AG04449 (cell line): ENCODE measurements around the gene BPTF.
"Not testable (repeated sequence)": the region's sequence is repeated elsewhere in the genome, so short reads cannot be mapped to it uniquely, and the experiment has no call there.

Experiments used
- CTCF ChIA-PET: fragments of 350-600 bp; formaldehyde crosslinking; extraction: SDS; loops from one replicate; lab custom pipeline; 2021; ENCODE audit warnings: antibody characterized with exemption; lab: Yijun Ruan, JAX
- POLR2A ChIA-PET: fragments of 400-600, 350-600 bp; formaldehyde crosslinking; extraction: SDS; loops from one replicate; lab custom pipeline; 2020; ENCODE audit warnings: antibody characterized with exemption, inconsistent platforms; lab: Yijun Ruan, JAX
- DNase-seq: peaks from one replicate; pipeline ENCODE4 v3.0.0-alpha.2; 2010; ENCODE audit warnings: low read depth, low spot score
- H3K4me3 ChIP-seq: 2 replicates; pipeline ENCODE4 v1.5.1; 2011; ENCODE audit warnings: low read depth, mild to moderate bottlenecking, control low read depth, low read length
- TF ChIP-seq, protein P1 (sequence below): IDR thresholded peaks from one replicate; pipeline ENCODE4 v1.5.1; 2011; ENCODE audit warnings: mild to moderate bottlenecking, moderate library complexity, low read length, control low read depth, inconsistent platforms; ENCODE audit not compliant: insufficient read depth; ENCODE audit errors: missing control alignments

The BPTF gene

DNA sequence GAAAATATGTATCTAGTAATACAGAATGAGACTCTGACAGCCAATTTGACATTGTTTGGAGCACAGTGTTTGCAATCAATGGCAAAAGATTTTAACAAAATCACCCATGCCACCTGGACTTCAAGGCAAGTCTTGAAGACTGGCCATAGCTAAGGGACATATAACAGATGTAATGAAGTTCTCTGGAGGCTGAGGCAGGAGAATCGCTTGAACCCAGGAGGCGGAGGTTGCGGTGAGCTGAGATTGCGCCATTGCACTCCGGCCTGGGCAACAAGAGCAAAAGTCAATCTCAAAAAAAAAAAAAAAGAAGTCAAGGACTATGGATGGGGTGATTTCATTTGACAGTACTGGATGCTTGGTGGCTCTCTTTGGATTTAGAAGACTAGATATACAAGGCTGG, 5.6 kb upstream of the BPTF start:
- ChIA-PET CTCF (no interaction called here), POLR2A (no interaction called here)
- no peak overlapping the region for H3K4me3 ChIP-seq
- no peak for DNase-seq
- TF ChIP-seq, protein P1, sequence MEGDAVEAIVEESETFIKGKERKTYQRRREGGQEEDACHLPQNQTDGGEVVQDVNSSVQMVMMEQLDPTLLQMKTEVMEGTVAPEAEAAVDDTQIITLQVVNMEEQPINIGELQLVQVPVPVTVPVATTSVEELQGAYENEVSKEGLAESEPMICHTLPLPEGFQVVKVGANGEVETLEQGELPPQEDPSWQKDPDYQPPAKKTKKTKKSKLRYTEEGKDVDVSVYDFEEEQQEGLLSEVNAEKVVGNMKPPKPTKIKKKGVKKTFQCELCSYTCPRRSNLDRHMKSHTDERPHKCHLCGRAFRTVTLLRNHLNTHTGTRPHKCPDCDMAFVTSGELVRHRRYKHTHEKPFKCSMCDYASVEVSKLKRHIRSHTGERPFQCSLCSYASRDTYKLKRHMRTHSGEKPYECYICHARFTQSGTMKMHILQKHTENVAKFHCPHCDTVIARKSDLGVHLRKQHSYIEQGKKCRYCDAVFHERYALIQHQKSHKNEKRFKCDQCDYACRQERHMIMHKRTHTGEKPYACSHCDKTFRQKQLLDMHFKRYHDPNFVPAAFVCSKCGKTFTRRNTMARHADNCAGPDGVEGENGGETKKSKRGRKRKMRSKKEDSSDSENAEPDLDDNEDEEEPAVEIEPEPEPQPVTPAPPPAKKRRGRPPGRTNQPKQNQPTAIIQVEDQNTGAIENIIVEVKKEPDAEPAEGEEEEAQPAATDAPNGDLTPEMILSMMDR = no peak

DNA sequence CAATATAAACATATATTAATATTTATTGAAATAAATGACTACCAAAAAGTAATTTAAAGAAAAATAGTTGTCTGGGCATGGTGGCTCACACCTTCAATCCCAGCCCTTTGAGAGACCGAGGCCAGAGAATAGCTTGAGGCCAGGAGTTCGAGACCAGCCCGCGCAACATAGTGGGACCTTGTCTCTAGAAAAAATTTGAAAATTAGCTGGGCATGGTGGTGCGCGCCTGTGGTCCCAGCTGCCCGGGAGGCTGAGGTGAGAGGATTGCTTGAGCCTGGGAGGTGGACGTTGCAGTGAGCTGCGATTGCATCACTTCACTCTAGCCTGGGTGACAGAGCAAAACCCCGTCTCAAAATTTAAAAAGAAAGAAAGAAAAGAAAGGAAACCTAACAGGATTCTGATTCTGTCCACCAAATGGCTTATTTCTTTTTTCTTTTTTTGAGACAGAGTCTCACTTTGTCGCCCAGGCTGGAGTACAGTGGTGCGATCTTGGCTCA, 3.4 kb upstream of the BPTF start:
- POLR2A ChIA-PET = no interaction called here
- no peak overlapping the region for H3K4me3 ChIP-seq
- CTCF ChIA-PET = interaction anchor here (1.8 kb wide), 1 partner anchor 10 kb away, joined by 5 read pairs; no protein-coding TSS in a partner anchor
- TF ChIP-seq, protein P1 = no peak
- no peak for DNase-seq

GRCh38 chr17:67825627-67826601, 611 bp downstream of the BPTF start:
- CTCF ChIA-PET = interaction anchor here (1.0 to 2.0 kb wide), 8 partner anchors 9 to 109 kb away, joined by 3 to 11 read pairs (median 6); partner anchors contain the start of gene NOL11
- POLR2A ChIA-PET, DNase-seq: not testable (repeated sequence)
- peak overlapping the region; percentile 88 for H3K4me3 ChIP-seq

GRCh38 chr17:67829331-67829730, 4.0 kb downstream of the BPTF start:
- H3K4me3 ChIP-seq = no peak overlapping the region
- no peak for DNase-seq
- TF ChIP-seq, protein P1 = no peak
- ChIA-PET CTCF (interaction anchor here (1.4 kb wide), 1 partner anchor 118 kb away, joined by 4 read pairs; no protein-coding TSS in a partner anchor), POLR2A (no interaction called here)

- no peak overlapping the region for H3K4me3 ChIP-seq
- no peak for DNase-seq
- POLR2A ChIA-PET = no interaction called here
- TF ChIP-seq, protein P1 = no peak
- CTCF ChIA-PET = interaction anchor here (1.3 to 1.7 kb wide), 2 partner anchors 9 to 30 kb away, joined by 3 to 5 read pairs; no protein-coding TSS in a partner anchor
Observed at GRCh38 chr17:67830440-67830839, 5.1 kb downstream of the BPTF start.

GRCh38 chr17:67831268-67831667, 6.0 kb downstream of the BPTF start:
- H3K4me3 ChIP-seq = no peak overlapping the region
- TF ChIP-seq, protein P1 = no peak
- CTCF ChIA-PET = interaction anchor here (1.3 to 1.7 kb wide), 2 partner anchors 10 to 31 kb away, joined by 3 to 5 read pairs; no protein-coding TSS in a partner anchor
- DNase-seq = no peak
- POLR2A ChIA-PET = no interaction called here
